ENCODE data around the gene KANSL3. TPM values are rescaled to one million over a fixed set of nuclear protein-coding genes. Genes with fewer than 3 reads are reported as not detected.
"Not testable (repeated sequence)": the region's sequence is repeated elsewhere in the genome, so short reads cannot be mapped to it uniquely, and the experiment has no call there.

KANSL3 gene
- total and polyA plus RNA-seq, 2 experiments from 2014 or later, result 15.0 to 23.9 TPM

DNA sequence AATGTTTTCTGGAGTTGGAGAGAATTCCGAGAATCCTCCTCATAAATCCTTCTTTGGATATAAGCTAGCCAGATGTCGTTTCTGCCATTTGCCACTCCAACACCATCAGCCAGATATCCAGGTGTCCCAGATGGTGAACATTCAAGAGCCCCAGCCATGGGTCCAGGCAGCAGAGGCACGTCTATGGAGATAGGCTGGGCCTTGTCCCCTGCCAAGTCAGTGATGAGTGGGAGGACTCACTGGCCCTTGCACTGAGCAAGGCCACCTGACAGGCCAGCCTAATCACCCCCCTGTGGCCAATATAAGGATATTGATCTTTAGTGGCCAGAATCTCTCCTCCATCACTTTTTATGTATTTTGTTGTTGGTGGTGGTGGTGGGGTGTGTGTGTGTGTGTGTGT is 73.5 kb downstream of the KANSL3 start:
- Histone ChIP-seq H3K4me1 (ENCODE audit: insufficient read depth) (no peaks in the 10 kb centered on the region), H3K4me3 (no peak overlapping the region), H3K79me2 (ENCODE audit: insufficient read depth) (no peaks in the 10 kb centered on the region), H3K27me3 (replicated peaks; ENCODE audit: insufficient read depth) (no peaks in the 10 kb centered on the region), H3K9me2 (ENCODE audit: insufficient read depth) (no peaks in the 10 kb centered on the region), H3K27ac (no peak overlapping the region), H3K9ac (no peak overlapping the region), H3F3A (ENCODE audit: insufficient read depth) (no peaks in the 10 kb centered on the region), H3K36me3 (ENCODE audit: low read depth) (no peaks in the 10 kb centered on the region), H3K4me2 (ENCODE audit: unreplicated experiment) (no peak overlapping the region), H3K9me3 (ENCODE audit: low read depth) (no peaks in the 10 kb centered on the region), H4K20me1 (ENCODE audit: insufficient read depth) (no peaks in the 10 kb centered on the region), H2AFZ (no peak overlapping the region)
- 49 to 54% methylated on average over 3 of the region's 3 CpGs for WGBS, 2 experiments (ENCODE audit: low coverage in 1 of 2, low lambda C conversion rate in 2 of 2, missing lambda C conversion rate in 2 of 2)
- no peak for DNase-seq
- in situ Hi-C loops (cut with MboI), result no loop called here
- no peak for TF ChIP-seq EZH2phosphoT487 (IDR thresholded peaks at IDR 0.05; ENCODE audit: insufficient read depth, low read depth)
- TF ChIP-seq EZH2 (IDR thresholded peaks at IDR 0.05; ENCODE audit: insufficient read depth, poor library complexity, severe bottlenecking), result no peak

- in situ Hi-C loops (cut with MboI), result no loop called here
- H3K27ac ChIP-seq, result no peak overlapping the region
- no peaks in the 10 kb centered on the region for H3K4me1 ChIP-seq (ENCODE audit: insufficient read depth)
- H3F3A ChIP-seq (ENCODE audit: insufficient read depth), result no peaks in the 10 kb centered on the region
- WGBS, 2 experiments (ENCODE audit: low coverage in 1 of 2, low lambda C conversion rate in 2 of 2, missing lambda C conversion rate in 2 of 2), result 70 to 73% methylated on average over 4 of the region's 4 CpGs
- H3K36me3 ChIP-seq (ENCODE audit: low read depth), result no peaks in the 10 kb centered on the region
- no peaks in the 10 kb centered on the region for H3K27me3 ChIP-seq (replicated peaks; ENCODE audit: insufficient read depth)
- H3K4me2 ChIP-seq (ENCODE audit: unreplicated experiment), result no peak overlapping the region
- H4K20me1 ChIP-seq (ENCODE audit: insufficient read depth), result no peaks in the 10 kb centered on the region
- H3K4me3 ChIP-seq, result no peak overlapping the region
- H3K79me2 ChIP-seq (ENCODE audit: insufficient read depth), result no peaks in the 10 kb centered on the region
- H2AFZ ChIP-seq, result no peak overlapping the region
- DNase-seq, result no peak
- no peaks in the 10 kb centered on the region for H3K9me2 ChIP-seq (ENCODE audit: insufficient read depth)
- TF ChIP-seq EZH2 (IDR thresholded peaks at IDR 0.05; ENCODE audit: insufficient read depth, poor library complexity, severe bottlenecking), result no peak
- H3K9me3 ChIP-seq (ENCODE audit: low read depth), result no peaks in the 10 kb centered on the region
- H3K9ac ChIP-seq, result no peak overlapping the region
These were observed 74.1 kb downstream of the KANSL3 start for GRCh38 chr2:96564026-96564425.

- H3K4me2 ChIP-seq (ENCODE audit: unreplicated experiment), result no peak overlapping the region
- no peaks in the 10 kb centered on the region for H3K9me3 ChIP-seq (ENCODE audit: low read depth)
- WGBS, 2 experiments (ENCODE audit: low coverage in 1 of 2, low lambda C conversion rate in 2 of 2, missing lambda C conversion rate in 2 of 2), result 69 to 72% methylated on average over 7 to 8 of the region's 8 CpGs
- no peaks in the 10 kb centered on the region for H3K9me2 ChIP-seq (ENCODE audit: insufficient read depth)
- DNase-seq, result no peak
- H3F3A ChIP-seq (ENCODE audit: insufficient read depth), result peaks cover 6% of the 10 kb centered on the region; the same call in 1 of the 2 replicates
- no peaks in the 10 kb centered on the region for H3K36me3 ChIP-seq (ENCODE audit: low read depth)
- H3K4me1 ChIP-seq (ENCODE audit: insufficient read depth), result peaks cover 9% of the 10 kb centered on the region
- H3K4me3 ChIP-seq, result no peak overlapping the region
- no peak for TF ChIP-seq EZH2 (IDR thresholded peaks at IDR 0.05; ENCODE audit: insufficient read depth, poor library complexity, severe bottlenecking)
- H2AFZ ChIP-seq, result no peak overlapping the region
- no peak overlapping the region for H3K9ac ChIP-seq
- H4K20me1 ChIP-seq (ENCODE audit: insufficient read depth), result no peaks in the 10 kb centered on the region
- in situ Hi-C loops (cut with MboI), result no loop called here
- H3K27me3 ChIP-seq (replicated peaks; ENCODE audit: insufficient read depth), result no peaks in the 10 kb centered on the region
- H3K27ac ChIP-seq, result no peak overlapping the region
- no peaks in the 10 kb centered on the region for H3K79me2 ChIP-seq (ENCODE audit: insufficient read depth)
These were observed 79.6 kb downstream of the KANSL3 start for GRCh38 chr2:96558485-96558884.

- Histone ChIP-seq H2AFZ (no peak overlapping the region), H3K4me3 (no peak overlapping the region), H3K9me3 (ENCODE audit: low read depth) (no peaks in the 10 kb centered on the region), H3K4me1 (ENCODE audit: insufficient read depth) (peaks cover 9% of the 10 kb centered on the region), H3K27ac (no peak overlapping the region), H3K79me2 (ENCODE audit: insufficient read depth) (no peaks in the 10 kb centered on the region), H4K20me1 (ENCODE audit: insufficient read depth) (no peaks in the 10 kb centered on the region), H3F3A (ENCODE audit: insufficient read depth) (peaks cover 6% of the 10 kb centered on the region; the same call in 1 of the 2 replicates), H3K36me3 (ENCODE audit: low read depth) (no peaks in the 10 kb centered on the region), H3K9me2 (ENCODE audit: insufficient read depth) (no peaks in the 10 kb centered on the region), H3K9ac (no peak overlapping the region), H3K4me2 (ENCODE audit: unreplicated experiment) (no peak overlapping the region), H3K27me3 (replicated peaks; ENCODE audit: insufficient read depth) (no peaks in the 10 kb centered on the region)
- in situ Hi-C loops (cut with MboI), result no loop called here
- TF ChIP-seq EZH2phosphoT487 (IDR thresholded peaks at IDR 0.05; ENCODE audit: insufficient read depth, low read depth) (no peak), EZH2 (IDR thresholded peaks at IDR 0.05; ENCODE audit: insufficient read depth, poor library complexity, severe bottlenecking) (no peak)
- DNase-seq, result no peak
- 90 to 92% methylated on average over 6 of the region's 6 CpGs for WGBS, 2 experiments (ENCODE audit: low coverage in 1 of 2, low lambda C conversion rate in 2 of 2, missing lambda C conversion rate in 2 of 2)
These were observed 80.1 kb downstream of the KANSL3 start for GRCh38 chr2:96558061-96558460.

DNA sequence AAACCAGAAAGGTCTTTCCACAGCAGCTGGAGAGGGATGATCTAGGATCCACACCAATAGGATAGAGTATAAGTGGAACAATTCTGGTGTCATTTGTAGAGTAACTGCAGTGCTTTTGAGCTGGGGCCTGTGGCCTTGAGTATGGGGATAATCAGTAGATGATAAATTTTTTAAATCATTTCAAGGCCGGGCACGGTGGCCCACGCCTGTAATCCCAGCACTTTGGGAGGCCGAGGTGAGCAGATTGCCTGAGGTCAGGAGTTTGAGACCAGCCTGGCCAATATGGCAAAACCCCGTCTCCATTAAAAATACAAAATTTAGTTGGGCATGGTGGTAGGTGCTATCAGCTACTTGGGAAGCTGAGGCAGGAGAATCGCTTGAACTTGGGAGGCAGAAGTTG is 80.7 kb downstream of the KANSL3 start:
- H2AFZ ChIP-seq; in situ Hi-C loops (cut with MboI): not testable (repeated sequence)

More for the DNA sequence above, 80.7 kb downstream of the KANSL3 start:
- not testable (repeated sequence) for H3K36me3 ChIP-seq (ENCODE audit: low read depth); H3K4me2 ChIP-seq (ENCODE audit: unreplicated experiment); H3K9me2 ChIP-seq (ENCODE audit: insufficient read depth); H3K79me2 ChIP-seq (ENCODE audit: insufficient read depth); H3K4me1 ChIP-seq (ENCODE audit: insufficient read depth); H3K27me3 ChIP-seq (replicated peaks; ENCODE audit: insufficient read depth); H3F3A ChIP-seq (ENCODE audit: insufficient read depth); H3K9ac ChIP-seq; H4K20me1 ChIP-seq (ENCODE audit: insufficient read depth); DNase-seq; H3K4me3 ChIP-seq; H3K9me3 ChIP-seq (ENCODE audit: low read depth)
- H3K27ac ChIP-seq, result peak overlapping the region; percentile 45
- WGBS, 2 experiments (ENCODE audit: low coverage in 1 of 2, low lambda C conversion rate in 2 of 2, missing lambda C conversion rate in 2 of 2), result 96 to 97% methylated on average over 6 of the region's 6 CpGs
